GDM1 (cell line): ENCODE measurements around the gene RGS13.

Experiments used
- DNase-seq: peaks from one replicate; lab custom pipeline; 2025; lab: John Stamatoyannopoulos, UW

RGS13 gene

DNA sequence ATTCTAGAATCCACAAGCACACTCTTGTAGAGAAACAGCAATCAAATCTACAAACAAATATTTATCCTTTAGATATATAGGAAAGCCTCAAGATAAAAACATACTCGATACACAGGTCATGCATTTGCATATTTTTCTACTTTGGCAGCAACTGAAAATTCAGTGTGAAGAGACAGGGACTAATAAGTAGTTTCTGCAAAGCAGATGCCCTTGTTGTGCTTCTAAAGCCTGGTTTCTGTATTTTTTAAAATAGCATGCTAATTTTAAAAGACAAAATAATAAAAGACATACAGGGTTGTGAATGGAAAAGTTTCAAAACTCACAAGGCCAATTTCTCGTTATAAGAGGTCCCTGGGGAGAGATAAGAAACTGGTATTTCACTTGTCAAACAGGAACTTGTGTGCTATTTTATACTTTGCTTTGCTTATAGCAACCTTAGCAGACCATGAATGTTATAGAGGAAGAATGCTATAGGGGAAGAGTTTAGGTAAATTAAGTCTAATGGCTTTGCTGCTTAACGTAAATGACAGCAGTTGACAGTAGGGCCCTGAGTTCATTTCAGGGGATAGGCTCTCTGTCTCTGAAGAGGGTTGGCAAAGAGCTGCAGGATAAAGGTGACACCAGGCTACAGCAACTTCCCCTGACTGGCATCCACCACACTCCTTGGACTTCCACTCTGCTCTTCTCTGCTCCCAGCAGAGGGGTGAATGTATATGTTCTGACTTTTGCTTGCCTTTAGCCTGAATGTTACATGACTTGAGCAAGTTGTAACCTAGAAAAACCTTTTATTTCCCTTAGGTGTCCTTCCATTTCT lies 9.4 kb upstream of the RGS13 start:
- DNase-seq, result no peak

DNA sequence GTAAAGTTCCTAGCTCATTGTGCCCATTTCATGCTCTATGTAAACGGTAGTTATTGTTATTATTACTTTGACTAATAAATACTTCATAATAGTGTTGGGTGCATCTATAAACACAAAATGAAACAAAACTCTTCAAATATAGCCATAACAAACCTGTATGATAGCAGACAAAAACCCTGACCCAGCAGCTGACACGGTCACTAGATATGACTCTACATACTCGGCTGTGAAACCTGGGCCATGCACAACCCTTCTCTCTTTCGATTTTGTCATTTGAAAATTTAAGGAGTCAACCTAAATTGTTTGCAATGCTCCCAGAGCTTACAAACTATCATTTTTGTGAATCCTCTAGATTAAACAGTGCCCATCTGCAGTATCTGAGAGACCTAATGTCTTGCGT lies 8.0 kb upstream of the RGS13 start:
- no peak for DNase-seq

DNA sequence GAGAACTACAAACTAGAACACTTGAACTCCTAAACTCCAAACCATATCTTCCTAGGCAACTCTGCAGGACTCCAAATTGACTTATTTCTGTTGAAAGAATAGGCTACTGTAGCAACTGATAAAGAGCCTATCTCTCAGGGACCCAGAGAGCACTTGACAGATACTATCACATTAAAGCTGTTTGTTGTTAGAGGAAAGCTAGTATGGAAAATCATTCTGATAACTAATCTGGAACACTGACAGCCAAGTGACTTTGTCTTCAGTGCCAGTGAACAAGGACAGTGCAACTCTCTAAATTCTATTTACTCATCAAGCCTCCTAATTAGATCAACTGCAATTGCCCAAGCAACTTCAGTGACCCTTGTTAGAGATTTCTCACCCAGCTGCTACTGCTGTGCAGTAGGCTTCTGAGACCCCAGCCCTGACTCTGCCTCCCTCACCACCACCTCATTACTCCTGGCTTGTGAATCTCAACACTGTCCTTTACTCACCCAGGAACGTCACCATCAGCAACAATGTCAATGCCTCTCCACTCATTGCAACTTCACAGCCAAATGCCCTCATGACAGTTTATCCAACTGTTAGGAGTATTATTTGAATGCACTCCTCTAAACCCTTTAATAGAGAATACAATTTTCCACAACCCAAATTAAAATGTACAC lies 7.4 kb upstream of the RGS13 start:
- no peak for DNase-seq

DNA sequence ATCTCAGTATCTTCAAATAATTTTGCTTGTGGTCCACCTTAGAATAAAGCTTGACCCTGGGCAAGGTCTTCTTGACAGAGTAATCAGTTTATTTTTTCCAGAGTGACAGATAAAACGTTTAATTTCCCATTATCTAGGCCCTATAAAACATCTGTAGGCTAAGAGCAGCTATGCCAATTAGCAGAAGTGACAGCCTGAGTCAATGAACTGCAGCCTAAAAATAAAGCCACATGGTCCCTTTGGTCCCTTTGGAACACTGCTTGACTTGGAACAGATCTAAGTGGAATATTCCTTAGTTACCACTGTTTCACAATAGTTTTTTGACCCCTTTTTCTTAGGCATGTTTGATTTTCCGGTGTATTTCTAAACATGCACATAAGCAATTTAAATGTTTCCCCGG lies 6.3 kb upstream of the RGS13 start:
- no peak for DNase-seq

DNA sequence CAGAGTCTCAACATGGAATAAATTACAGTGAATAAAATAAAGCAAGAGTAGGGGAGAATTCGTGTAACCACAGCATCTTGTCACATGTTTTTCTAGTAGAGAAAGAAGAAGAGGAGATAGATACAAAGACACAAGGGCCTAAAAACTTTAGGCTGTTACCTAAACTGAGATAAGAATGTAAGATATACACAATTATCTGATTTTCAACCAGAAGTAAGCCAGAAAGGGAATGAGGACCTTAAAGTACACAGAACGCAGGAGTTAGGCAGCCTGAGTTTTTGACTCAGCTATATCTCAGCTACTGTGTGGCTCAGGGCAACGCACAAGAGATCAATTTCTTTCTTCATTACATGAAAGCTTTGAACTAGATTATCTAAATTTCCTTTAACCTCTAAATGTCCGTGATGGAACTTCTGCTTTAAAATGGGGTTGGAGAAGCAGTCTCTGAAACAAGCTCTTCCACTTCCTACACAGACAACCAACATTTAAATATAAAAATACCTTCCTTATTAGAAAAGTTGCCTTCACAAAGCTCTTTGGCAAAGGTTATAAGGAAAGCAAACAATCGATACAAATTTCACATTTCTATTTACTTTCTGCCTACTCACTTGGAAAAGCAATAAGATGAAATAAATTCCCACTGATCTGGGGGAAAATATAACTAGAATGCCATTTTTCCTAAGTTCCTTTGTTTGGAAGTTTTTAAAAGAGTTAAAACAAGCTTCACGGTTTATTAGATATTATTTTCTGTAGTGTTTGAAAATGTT lies 5.2 kb upstream of the RGS13 start:
- no peak for DNase-seq

DNA sequence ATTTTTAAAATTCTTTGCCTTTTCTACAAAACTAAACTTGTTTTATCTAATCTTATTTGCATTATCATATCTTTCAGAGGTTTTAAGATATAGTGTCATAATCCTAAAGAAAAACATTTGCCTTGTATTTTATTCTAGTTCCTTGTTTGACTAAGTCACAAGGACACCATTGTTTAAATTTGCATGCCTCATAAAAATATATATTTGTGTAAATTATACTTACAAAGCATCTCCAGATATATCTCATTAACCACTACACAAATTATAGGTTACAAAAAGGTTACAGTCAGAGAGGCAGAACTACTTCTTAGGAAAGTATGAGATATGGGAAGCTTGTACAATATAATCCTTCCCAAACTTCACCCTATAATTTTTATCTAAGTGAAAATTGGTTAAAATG lies 4.2 kb upstream of the RGS13 start:
- DNase-seq, result no peak

DNA sequence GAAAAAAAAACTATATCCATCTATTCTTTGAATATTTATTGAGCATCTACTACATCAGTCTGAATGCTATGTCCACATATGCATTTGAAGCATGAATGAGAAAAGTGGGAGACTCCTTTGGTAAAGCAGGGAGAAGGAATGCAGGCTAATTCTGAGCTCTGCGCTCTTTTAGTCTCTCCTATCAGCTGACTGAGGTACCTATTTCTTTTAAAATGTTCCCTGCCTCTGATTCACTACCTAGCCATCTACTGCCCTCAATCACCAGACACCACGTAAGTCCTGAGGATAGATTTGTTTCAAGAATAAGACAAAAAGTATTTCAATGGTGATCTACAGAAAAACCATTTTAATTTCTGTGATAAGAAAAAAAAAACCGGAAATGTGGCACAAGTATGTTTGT lies 3.8 kb upstream of the RGS13 start:
- DNase-seq, result no peak

DNA sequence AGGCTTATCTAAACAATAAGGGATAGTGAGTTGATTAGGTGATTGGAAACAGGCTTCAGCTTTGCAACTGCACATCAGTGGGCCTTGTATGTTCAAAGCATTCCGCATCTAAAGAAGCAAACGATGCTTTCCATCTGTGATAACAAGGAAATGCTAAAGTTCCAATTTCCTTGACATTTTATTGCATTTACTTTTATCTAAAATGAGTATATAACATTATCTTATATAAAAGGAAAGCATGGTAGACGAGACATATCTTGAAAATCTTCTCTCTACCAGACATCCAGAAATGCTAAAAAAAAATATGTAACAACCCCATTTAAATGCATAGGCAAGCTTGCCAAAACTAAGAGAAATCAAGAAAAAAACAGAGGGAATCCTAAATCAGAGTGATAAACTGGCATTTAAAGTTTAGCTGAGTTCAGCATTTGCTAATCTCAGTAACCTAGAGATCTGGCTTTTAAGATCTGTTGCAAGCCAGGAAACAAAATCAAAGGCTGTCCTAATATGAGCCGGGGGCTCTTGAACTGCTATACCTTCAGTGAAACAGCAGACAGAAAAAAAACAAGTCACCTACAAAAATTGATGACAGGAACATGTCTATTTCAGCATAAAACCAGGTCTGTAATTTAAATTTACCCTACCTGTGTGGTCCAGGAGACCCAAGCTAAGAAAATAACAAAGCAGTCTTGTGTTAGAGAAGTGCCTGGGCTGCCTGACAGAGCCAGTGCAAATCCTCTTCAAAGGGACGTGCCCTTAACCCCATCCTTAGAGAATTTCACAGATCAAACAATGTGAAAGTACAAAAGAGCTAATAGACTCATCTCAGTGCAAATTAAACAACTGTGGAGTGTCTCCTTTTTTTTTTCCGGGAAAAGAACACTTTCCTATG lies 3.1 kb upstream of the RGS13 start:
- DNase-seq, result no peak

DNA sequence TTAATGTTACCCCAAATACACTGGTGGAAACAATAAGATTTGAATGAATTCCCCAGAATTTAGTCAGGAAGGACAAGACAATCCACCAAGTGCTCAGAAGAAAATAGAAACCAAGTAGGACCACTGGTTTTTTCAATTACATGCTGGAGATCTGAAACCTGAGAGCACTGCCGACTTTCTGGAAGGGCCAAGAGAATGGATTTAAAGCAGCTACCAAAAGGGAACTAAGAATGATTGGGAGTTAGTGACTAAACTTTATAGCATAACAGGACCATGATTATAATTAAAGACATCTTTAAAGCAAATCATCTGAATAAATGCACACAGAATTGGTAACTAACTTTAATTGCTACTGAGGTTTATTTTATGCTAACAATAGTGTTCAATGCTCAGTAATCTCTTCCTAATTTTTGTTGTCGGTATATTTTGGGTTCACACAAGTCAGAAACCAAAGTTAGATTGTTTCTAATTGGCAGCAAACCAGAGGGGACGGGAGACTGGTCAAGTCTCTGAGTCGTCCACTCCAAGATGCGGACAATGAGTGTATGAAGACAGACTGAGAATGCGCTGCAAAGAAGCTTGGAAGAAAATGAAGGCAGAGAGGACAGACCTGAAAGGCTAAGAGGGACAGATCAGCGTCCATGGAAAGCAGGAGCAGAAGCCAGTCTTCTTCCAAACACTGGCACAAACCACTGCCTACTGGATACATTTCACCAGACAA lies 2.3 kb upstream of the RGS13 start:
- DNase-seq, result no peak

DNA sequence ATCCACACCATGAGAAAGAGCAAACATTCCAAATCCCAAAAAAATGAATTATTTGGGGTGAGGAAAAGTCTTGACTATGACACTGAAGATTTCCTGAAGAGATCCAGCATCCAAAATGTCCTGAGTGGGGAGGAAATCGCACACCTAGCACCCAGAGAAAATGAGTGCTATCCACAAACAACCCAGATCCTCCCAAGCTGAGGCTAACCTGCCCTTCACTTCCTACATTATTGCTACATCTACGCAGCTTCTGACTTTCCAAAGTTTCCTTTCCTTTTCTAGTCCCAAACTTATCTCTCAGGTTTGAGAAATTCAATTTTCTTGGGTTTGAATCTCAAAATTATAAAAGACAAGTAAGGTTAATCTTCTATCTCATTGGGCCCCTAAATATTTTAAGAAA lies 906 bp upstream of the RGS13 start:
- no peak for DNase-seq

DNA sequence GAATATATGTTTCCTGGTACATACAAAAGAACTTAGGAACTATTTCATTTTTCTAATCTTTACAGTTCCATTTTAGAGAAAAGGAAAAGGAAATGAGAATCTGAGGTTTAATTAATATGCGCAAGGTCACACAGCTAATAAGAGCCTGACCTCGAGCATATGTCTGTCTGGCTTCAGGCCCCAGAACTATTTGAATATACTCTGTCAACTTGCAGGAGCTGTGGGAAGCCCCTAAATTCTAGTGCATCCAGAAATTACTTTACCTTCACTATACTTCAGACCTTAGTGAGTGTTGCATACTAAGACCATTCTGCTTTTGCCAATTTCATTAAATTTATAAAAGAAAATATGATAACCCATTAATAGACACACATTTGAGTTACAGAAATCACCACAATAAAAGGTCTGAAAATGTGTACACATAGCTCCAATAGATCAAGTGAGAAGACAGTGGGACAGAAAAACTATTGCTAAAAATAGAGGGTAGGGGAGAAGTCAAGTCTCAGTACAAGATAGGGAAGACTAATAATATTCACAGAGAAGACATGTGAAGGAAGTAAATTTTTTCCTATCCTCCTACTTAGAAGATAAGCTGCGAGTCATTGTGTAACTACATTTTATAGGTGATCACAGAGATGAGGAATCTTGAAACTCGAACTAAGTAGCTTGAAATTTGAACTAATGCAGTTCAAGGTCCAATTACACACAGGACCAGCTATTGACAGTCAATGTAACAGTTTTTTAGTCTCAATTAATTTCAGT lies 3.8 kb downstream of the RGS13 start:
- no peak for DNase-seq

DNA sequence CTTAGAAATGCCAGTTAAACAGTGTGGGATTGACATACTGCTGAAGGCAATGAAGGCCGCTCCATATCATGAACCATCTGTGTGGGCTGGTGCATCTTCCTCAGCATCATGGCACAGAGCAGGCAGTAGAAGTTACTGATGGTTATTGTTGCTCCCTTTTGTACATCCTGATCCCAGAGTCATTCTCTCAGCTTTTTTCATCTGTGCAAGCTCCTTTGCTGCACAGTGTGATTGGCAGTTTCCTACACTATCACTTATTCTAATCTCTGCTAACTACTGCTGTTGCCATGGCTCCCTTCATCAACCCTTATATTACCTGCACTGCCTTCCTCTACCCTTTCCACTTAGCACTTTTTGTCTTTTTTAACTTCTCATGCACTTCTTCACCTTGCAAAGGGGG lies 16.2 kb downstream of the RGS13 start:
- DNase-seq, result no peak

DNA sequence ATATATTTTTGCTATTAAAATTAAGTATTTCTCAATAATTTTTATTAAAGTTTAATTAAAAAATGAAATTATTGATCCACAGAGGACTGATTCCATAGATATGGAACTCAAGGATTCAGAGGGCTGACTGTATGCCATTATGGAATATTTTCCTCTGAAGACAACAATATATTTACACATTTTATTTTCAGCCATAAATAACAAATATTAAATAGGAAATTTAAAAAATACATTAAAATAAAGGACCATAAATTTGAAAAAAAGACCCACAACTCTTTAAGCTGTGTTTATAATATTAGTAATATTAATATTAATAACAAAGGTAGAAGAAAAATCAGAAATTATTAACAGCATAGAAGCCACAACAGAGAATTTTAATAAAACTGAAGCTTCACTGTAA lies 18.2 kb downstream of the RGS13 start:
- DNase-seq, result no peak

DNA sequence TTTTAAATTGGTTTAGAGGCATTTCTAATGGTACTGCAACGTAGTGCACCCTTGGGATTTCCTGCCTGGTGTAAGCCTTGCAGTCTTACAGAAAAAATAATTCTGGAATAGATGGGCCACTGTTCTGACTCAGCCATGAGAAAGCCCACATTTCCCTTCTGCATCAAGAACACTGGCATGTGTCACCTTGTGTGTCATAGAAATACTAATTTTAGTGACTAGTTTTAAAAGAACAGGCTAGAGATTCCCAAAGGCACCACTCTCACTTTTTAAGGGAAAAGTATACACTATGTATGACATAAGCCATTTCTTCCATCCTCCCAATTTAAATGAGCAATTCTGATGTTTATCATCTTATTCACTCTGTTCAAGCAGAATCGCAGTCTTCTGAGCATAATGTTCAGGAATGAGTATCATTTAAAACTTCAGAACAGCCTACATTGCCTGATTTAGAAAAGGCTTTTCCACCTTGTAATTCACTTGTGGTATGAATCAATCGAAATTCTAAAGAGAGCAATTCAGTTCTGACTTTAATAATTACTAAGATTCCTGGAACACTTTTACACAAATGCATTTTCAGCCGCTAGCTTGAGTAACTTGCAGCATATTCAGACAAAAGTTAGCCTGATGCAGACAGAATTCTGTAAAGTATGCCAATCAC lies 18.8 kb downstream of the RGS13 start:
- DNase-seq, result no peak

DNA sequence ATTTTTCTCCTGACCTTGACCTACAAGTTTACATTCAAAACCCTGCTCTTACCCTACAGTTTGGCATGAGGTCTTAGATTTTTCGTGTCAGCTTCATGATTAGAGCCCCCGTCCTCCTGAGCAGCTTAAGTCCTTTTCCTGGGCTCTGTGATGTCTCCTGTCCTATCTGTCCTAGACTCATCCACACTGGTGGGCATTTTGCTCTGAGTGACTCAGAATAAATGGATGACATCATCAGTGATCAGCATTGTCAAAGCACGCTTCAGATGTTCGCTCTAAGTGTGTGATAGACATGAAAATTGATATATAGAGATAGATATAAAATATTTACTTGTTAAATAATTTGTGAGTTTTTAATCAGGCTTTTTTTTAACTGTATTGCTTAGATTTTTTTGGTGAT lies 21.8 kb downstream of the RGS13 start:
- no peak for DNase-seq

DNA sequence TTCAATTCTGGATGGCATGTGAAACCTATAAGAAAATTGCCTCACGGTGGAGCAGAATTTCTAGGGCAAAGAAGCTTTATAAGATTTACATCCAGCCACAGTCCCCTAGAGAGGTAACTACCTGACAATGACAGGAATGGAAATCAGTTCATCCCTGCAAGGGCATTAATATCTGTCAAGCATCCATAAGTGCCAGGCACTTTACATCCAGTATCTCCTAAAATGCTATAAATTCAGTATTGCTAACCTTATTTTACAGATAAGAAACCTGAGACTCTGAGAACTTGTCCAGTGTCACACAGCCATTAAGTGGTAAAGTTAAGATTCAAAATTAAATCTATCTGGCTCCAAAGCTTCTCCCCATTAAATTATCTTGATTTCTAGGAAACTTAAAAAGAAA lies 22.3 kb downstream of the RGS13 start:
- no peak for DNase-seq

DNA sequence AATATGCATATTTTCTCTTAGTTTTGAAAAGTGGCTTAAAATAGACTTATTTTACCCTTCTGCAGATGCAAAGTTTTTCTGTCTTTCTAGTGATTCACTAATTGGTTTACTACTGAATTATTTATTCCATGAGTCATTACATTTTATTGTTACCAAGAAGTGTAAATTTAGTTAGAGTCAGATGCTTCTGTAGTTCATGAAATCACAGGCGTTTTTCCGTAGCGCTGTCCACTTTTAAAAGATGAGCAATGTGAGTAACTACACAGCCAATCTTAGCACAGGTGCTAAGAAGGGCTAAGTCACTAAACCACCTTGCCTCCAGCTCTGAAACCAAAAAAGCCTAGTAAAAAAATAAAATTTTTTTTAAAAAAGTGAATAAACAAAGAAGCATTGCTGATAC lies 24.7 kb downstream of the RGS13 start:
- no peak for DNase-seq

DNA sequence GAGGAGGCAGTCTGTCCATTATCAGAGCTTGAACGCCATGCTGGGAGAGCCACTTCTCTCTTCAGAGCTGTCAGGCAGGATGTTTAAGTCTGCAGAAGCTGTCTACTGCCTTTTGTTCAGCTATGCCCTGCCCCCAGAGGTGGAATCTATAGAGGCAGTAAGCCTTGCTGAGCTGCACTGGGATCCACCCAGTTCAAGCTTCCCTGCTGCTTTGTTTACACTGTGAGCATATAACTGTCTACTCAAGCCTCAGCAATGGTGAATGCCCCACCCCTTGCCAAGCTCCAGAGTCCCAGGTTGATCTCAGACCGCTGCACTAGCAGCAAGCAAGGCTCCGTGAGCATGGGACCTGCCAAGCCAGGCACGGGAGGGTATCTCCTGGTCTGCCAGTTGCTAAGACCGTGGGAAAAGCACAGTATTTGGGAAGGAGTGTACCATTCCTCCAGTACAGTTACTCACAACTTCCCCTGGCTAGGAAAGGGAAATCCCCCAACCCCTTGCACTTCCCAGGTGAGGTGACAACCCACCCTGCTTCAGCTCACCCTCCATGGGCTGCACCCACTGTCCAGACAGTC lies 32.5 kb downstream of the RGS13 start:
- no peak for DNase-seq

DNA sequence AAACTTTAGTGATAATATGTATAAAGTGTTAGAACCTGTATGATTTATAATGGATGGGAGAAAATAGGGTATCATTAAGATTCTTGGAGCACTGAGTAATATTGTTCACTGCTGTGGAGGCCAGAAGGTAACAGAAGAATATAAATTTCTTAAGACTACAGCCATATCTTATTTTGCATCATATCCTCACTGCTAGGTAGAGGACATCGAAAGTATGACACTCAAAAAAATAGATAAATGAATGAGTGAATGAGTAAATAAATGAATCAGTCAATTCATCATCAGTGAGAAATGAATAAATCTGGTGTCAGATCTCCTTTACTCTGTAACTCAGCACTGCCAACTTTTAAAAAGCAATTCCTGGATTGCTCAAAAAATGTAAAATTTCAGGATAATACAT lies 33.2 kb downstream of the RGS13 start:
- no peak for DNase-seq

DNA sequence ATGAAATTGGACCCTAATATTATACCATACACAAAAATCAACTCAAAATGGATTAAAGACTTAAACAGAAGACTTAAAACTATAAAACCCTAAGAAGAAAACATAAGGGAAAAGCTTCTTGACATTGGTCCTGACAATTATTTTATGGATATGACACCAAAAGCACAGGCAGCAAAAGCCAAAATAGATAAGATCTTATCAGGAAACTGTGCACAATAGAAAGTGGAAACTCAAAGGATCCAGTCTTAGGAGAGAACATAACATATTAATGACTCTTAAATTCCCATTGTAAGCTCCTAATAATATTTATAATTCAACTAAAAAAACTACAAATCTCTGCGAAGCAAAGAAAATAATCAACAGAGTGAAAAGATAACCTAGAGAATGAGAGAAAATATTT lies 39.8 kb downstream of the RGS13 start:
- DNase-seq, result no peak
